ENCODE results near the gene SEH1L.
A peak's percentile ranks its signal among the peaks of the same experiment; 100 is the strongest.
"Not testable (repeated sequence)": the region's sequence is repeated elsewhere in the genome, so short reads cannot be mapped to it uniquely, and the experiment has no call there.

Gene SEH1L

DNA sequence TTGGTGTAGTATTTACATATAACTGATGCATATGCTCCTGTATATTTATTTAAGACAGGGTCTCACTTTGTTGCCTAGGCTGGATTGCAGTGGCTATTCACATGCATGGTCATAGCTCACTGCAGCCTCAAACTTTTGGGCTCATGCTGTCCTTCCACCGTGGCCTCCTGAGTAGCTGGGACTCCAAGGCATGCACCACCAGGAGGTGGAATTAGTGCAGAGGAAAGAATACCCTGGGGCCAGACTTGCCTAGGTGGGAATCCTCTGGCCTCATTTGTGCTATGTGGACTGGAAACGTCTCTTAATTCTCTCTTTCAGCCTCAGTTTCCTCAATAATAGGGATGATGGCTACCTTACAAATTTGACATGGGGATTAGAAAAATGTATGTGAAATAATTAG lies 45.6 kb downstream of the SEH1L start:
- DNase-seq (no peak), ATAC-seq (ENCODE audit: insufficient read depth, low read depth) (no peak)
- Histone ChIP-seq H2AFZ (ENCODE audit: low read depth, low read length) (no peak overlapping the region), H3K4me1 (ENCODE audit: insufficient read depth, low read length) (peaks cover 59% of the 10 kb centered on the region), H3K9ac (ENCODE audit: low read depth, low read length) (no peak overlapping the region), H4K20me1 (ENCODE audit: insufficient read depth, low read length) (peaks cover 58% of the 10 kb centered on the region), H3K4me2 (ENCODE audit: insufficient read depth, low read length) (peak overlapping the region; percentile 79), H3K9me3 (ENCODE audit: insufficient read depth, low read length, severe bottlenecking) (no peaks in the 10 kb centered on the region), H3K79me2 (ENCODE audit: insufficient read depth, low read length) (peaks cover 82% of the 10 kb centered on the region), H3K4me3 (ENCODE audit: low read depth in 1 of 2, low read length in 2 of 2) (peak overlapping the region in 1 of 2 experiments; percentile 86; a peak in 1 of 4 replicates), H3K27me3 (ENCODE audit: insufficient read depth, low read length, poor library complexity) (no peaks in the 10 kb centered on the region), H3K27ac (ENCODE audit: low read length) (0 out of 2 replicates have a peak overlapping the region, but pooled peaks have one; percentile 34), H3K36me3 (ENCODE audit: insufficient read depth, low read length) (peaks cover 18% of the 10 kb centered on the region)
- no peak for TF ChIP-seq EZH2 (IDR thresholded peaks at IDR 0.05; ENCODE audit: borderline replicate concordance, low read depth, low read length, severe bottlenecking)

GRCh38 chr18:12995424-12995823 lies 47.6 kb downstream of the SEH1L start:
- Histone ChIP-seq H2AFZ (ENCODE audit: low read depth, low read length) (no peak overlapping the region), H3K4me1 (ENCODE audit: insufficient read depth, low read length) (peaks cover 51% of the 10 kb centered on the region), H3K9me3 (ENCODE audit: insufficient read depth, low read length, severe bottlenecking) (no peaks in the 10 kb centered on the region), H3K36me3 (ENCODE audit: insufficient read depth, low read length) (peaks cover 30% of the 10 kb centered on the region), H3K4me2 (ENCODE audit: insufficient read depth, low read length) (peak overlapping the region; percentile 47; the same call in 1 of the 2 replicates), H4K20me1 (ENCODE audit: insufficient read depth, low read length) (peaks cover 70% of the 10 kb centered on the region), H3K27me3 (ENCODE audit: insufficient read depth, low read length, poor library complexity) (no peaks in the 10 kb centered on the region), H3K9ac (ENCODE audit: low read depth, low read length) (no peak overlapping the region), H3K79me2 (ENCODE audit: insufficient read depth, low read length) (peaks cover 96% of the 10 kb centered on the region), H3K27ac (ENCODE audit: low read length) (no peak overlapping the region), H3K4me3 (ENCODE audit: low read depth in 1 of 2, low read length in 2 of 2) (no peak overlapping the region)
- ATAC-seq (ENCODE audit: insufficient read depth, low read depth) (no peak), DNase-seq (no peak)
- TF ChIP-seq EZH2 (IDR thresholded peaks at IDR 0.05; ENCODE audit: borderline replicate concordance, low read depth, low read length, severe bottlenecking) = no peak
- TF ChIP-seq, protein P1, sequence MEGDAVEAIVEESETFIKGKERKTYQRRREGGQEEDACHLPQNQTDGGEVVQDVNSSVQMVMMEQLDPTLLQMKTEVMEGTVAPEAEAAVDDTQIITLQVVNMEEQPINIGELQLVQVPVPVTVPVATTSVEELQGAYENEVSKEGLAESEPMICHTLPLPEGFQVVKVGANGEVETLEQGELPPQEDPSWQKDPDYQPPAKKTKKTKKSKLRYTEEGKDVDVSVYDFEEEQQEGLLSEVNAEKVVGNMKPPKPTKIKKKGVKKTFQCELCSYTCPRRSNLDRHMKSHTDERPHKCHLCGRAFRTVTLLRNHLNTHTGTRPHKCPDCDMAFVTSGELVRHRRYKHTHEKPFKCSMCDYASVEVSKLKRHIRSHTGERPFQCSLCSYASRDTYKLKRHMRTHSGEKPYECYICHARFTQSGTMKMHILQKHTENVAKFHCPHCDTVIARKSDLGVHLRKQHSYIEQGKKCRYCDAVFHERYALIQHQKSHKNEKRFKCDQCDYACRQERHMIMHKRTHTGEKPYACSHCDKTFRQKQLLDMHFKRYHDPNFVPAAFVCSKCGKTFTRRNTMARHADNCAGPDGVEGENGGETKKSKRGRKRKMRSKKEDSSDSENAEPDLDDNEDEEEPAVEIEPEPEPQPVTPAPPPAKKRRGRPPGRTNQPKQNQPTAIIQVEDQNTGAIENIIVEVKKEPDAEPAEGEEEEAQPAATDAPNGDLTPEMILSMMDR (IDR thresholded peaks at IDR 0.05; ENCODE audit: borderline replicate concordance, extremely low read depth, low read length, poor library complexity, severe bottlenecking) = no peak

GRCh38 chr18:12995952-12996477 lies 48.2 kb downstream of the SEH1L start:
- Histone ChIP-seq H3K36me3 (ENCODE audit: insufficient read depth, low read length) (peaks cover 35% of the 10 kb centered on the region), H3K4me1 (ENCODE audit: insufficient read depth, low read length) (peaks cover 49% of the 10 kb centered on the region), H3K9me3 (ENCODE audit: insufficient read depth, low read length, severe bottlenecking) (no peaks in the 10 kb centered on the region), H3K4me2 (ENCODE audit: insufficient read depth, low read length) (peak overlapping the region; percentile 47; the same call in 1 of the 2 replicates), H3K4me3 (ENCODE audit: low read depth in 1 of 2, low read length in 2 of 2) (no peak overlapping the region), H3K27ac (ENCODE audit: low read length) (no peak overlapping the region; the same call in 1 of the 2 replicates), H2AFZ (ENCODE audit: low read depth, low read length) (no peak overlapping the region), H4K20me1 (ENCODE audit: insufficient read depth, low read length) (peaks cover 73% of the 10 kb centered on the region), H3K79me2 (ENCODE audit: insufficient read depth, low read length) (peaks cover 98% of the 10 kb centered on the region), H3K9ac (ENCODE audit: low read depth, low read length) (no peak overlapping the region), H3K27me3 (ENCODE audit: insufficient read depth, low read length, poor library complexity) (no peaks in the 10 kb centered on the region)
- DNase-seq (no peak), ATAC-seq (ENCODE audit: insufficient read depth, low read depth) (no peak)
- TF ChIP-seq, protein P1 (IDR thresholded peaks at IDR 0.05; ENCODE audit: borderline replicate concordance, extremely low read depth, low read length, poor library complexity, severe bottlenecking) = no peak
- no peak for TF ChIP-seq EZH2 (IDR thresholded peaks at IDR 0.05; ENCODE audit: borderline replicate concordance, low read depth, low read length, severe bottlenecking)

- H3K4me2 ChIP-seq (ENCODE audit: insufficient read depth, low read length) = peak overlapping the region; percentile 47; the same call in 1 of the 2 replicates
Observed at GRCh38 chr18:12996661-12997292, 49.0 kb downstream of the SEH1L start.

GRCh38 chr18:12997330-12997729 lies 49.5 kb downstream of the SEH1L start:
- not testable (repeated sequence) for H3K27me3 ChIP-seq (ENCODE audit: insufficient read depth, low read length, poor library complexity); H2AFZ ChIP-seq (ENCODE audit: low read depth, low read length); DNase-seq; H3K9ac ChIP-seq (ENCODE audit: low read depth, low read length); H3K4me3 ChIP-seq (ENCODE audit: low read depth in 1 of 2, low read length in 2 of 2); H3K27ac ChIP-seq (ENCODE audit: low read length); ATAC-seq (ENCODE audit: insufficient read depth, low read depth); H3K9me3 ChIP-seq (ENCODE audit: insufficient read depth, low read length, severe bottlenecking)
- peaks cover 69% of the 10 kb centered on the region for H4K20me1 ChIP-seq (ENCODE audit: insufficient read depth, low read length)
- H3K79me2 ChIP-seq (ENCODE audit: insufficient read depth, low read length) = peaks cover 98% of the 10 kb centered on the region
- H3K4me1 ChIP-seq (ENCODE audit: insufficient read depth, low read length) = peaks cover 46% of the 10 kb centered on the region
- peaks cover 46% of the 10 kb centered on the region for H3K36me3 ChIP-seq (ENCODE audit: insufficient read depth, low read length)
- 0 out of 2 replicates have a peak overlapping the region, but pooled peaks have one; percentile 47 for H3K4me2 ChIP-seq (ENCODE audit: insufficient read depth, low read length)

More at GRCh38 chr18:12996661-12997292, 49.0 kb downstream of the SEH1L start:
- Histone ChIP-seq H3K36me3 (ENCODE audit: insufficient read depth, low read length) (peaks cover 43% of the 10 kb centered on the region), H3K4me1 (ENCODE audit: insufficient read depth, low read length) (peaks cover 49% of the 10 kb centered on the region), H3K4me3 (ENCODE audit: low read depth in 1 of 2, low read length in 2 of 2) (no peak overlapping the region), H2AFZ (ENCODE audit: low read depth, low read length) (no peak overlapping the region), H3K27me3 (ENCODE audit: insufficient read depth, low read length, poor library complexity) (no peaks in the 10 kb centered on the region), H4K20me1 (ENCODE audit: insufficient read depth, low read length) (peaks cover 73% of the 10 kb centered on the region), H3K27ac (ENCODE audit: low read length) (peak overlapping the region; percentile 18; the same call in 1 of the 2 replicates), H3K9ac (ENCODE audit: low read depth, low read length) (0 out of 2 replicates have a peak overlapping the region, but pooled peaks have one; percentile 10), H3K79me2 (ENCODE audit: insufficient read depth, low read length) (peaks cover 98% of the 10 kb centered on the region), H3K9me3 (ENCODE audit: insufficient read depth, low read length, severe bottlenecking) (no peaks in the 10 kb centered on the region)
- DNase-seq (no peak), ATAC-seq (ENCODE audit: insufficient read depth, low read depth) (no peak)
- TF ChIP-seq, protein P1 (IDR thresholded peaks at IDR 0.05; ENCODE audit: borderline replicate concordance, extremely low read depth, low read length, poor library complexity, severe bottlenecking) = no peak
- TF ChIP-seq EZH2 (IDR thresholded peaks at IDR 0.05; ENCODE audit: borderline replicate concordance, low read depth, low read length, severe bottlenecking) = no peak
